NB4 (cell line): Measurements from ENCODE around the gene IRF5.

Experiments used
- DNase-seq: peaks from one replicate; pipeline ENCODE4 v3.0.0; 2010; ENCODE audit warnings: low read depth
- H3K4me3 ChIP-seq: one replicate; pipeline ENCODE4 v1.5.1; 2011; ENCODE audit warnings: mild to moderate bottlenecking, low read depth, low read length, moderate library complexity
- MYC ChIP-seq: IDR thresholded peaks from 2 replicates; pipeline ENCODE4 v1.6.1; 2011; ENCODE audit warnings: low read depth, low read length
- POLR2A ChIP-seq: IDR thresholded peaks from 2 replicates; pipeline ENCODE4 v1.6.1; 2011; ENCODE audit warnings: mild to moderate bottlenecking; ENCODE audit not compliant: insufficient read length; ENCODE audit errors: extremely low read depth
- TF ChIP-seq, protein P1 (sequence below): IDR thresholded peaks from 2 replicates; pipeline ENCODE4 v1.6.1; 2011; ENCODE audit warnings: low read depth, low read length
- TF ChIP-seq, protein P2 (sequence below): IDR thresholded peaks from one replicate; pipeline ENCODE4 v1.5.1; 2012; ENCODE audit warnings: low read depth, low read length

IRF5 gene

DNA sequence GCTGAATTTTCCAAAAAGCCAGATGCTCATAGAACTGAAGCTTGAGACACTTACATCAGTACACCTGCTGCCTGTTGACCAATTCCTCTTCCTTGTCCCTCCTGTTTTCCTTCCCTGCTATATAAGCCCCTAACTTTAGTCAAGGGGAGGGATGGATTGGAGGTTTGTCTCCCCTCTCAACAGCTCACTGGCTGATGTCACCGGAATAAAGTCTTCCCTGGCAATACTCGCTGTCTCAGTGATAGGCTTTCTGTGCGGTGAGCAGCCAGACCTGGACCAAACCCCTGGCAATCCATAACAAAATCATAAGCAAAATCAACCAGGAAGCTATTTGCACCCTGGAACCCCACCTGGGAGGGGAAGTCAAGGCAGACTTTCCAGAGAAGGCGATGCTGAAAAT, 929 bp upstream of the IRF5 start:
- DNase-seq, result no peak
- H3K4me3 ChIP-seq, result no peak overlapping the region
- no peak for TF ChIP-seq MYC
- TF ChIP-seq, protein P1, sequence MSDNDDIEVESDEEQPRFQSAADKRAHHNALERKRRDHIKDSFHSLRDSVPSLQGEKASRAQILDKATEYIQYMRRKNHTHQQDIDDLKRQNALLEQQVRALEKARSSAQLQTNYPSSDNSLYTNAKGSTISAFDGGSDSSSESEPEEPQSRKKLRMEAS, result no peak
- TF ChIP-seq POLR2A, result no peak
- TF ChIP-seq, protein P2, sequence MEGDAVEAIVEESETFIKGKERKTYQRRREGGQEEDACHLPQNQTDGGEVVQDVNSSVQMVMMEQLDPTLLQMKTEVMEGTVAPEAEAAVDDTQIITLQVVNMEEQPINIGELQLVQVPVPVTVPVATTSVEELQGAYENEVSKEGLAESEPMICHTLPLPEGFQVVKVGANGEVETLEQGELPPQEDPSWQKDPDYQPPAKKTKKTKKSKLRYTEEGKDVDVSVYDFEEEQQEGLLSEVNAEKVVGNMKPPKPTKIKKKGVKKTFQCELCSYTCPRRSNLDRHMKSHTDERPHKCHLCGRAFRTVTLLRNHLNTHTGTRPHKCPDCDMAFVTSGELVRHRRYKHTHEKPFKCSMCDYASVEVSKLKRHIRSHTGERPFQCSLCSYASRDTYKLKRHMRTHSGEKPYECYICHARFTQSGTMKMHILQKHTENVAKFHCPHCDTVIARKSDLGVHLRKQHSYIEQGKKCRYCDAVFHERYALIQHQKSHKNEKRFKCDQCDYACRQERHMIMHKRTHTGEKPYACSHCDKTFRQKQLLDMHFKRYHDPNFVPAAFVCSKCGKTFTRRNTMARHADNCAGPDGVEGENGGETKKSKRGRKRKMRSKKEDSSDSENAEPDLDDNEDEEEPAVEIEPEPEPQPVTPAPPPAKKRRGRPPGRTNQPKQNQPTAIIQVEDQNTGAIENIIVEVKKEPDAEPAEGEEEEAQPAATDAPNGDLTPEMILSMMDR, result no peak

DNA sequence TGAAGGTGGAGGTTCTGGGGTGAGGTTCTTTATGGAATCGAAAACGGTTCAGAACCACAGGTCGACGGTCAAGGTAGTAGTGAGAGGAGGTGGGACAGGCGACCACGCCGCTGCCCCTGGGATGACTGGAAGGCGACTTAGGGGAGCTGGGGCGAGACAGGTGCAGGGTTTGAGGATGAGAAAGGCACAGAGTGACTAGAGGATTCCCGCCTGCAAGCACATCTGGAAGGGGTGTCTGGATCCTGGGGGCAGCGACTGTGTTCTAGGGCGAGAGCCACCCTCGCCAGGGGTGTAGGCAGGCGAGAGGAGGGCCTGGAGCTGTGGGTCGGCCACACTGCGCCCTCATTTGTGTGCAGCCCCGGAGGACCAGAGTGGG, 468 bp upstream of the IRF5 start:
- no peak overlapping the region for H3K4me3 ChIP-seq
- TF ChIP-seq POLR2A, result no peak
- no peak for DNase-seq

DNA sequence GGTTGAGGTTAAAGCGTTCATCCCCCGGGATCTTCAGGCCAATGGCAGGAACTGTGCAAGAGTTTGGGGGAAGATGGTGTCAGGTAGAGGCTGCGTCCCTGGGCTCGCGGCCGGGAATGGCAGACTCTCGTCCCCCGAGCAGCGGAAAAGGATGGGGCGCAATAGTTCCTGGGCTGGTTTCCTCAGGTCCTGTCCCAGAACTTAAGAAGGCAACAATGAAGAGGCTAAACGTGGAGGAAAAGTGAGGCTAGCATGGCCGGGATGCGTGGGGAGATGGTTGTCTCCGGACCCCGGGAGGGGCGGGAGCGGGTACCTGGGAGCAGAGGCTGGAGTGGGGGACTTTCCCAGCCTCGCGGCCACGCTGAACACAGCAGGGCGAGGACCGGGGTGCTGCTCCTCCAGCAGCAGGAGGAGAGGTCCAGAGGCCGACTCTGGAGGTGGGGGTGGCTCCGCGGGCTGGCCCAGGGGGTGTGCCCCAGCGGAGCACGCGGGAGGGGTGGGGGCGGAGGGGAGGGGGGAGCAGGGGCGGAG, 882 bp downstream of the IRF5 start:
- TF ChIP-seq, protein P1, result no peak
- TF ChIP-seq, protein P2, result no peak
- TF ChIP-seq MYC (no peak), POLR2A (no peak)
- peak overlapping the region; percentile 16 for H3K4me3 ChIP-seq
- DNase-seq, result no peak

DNA sequence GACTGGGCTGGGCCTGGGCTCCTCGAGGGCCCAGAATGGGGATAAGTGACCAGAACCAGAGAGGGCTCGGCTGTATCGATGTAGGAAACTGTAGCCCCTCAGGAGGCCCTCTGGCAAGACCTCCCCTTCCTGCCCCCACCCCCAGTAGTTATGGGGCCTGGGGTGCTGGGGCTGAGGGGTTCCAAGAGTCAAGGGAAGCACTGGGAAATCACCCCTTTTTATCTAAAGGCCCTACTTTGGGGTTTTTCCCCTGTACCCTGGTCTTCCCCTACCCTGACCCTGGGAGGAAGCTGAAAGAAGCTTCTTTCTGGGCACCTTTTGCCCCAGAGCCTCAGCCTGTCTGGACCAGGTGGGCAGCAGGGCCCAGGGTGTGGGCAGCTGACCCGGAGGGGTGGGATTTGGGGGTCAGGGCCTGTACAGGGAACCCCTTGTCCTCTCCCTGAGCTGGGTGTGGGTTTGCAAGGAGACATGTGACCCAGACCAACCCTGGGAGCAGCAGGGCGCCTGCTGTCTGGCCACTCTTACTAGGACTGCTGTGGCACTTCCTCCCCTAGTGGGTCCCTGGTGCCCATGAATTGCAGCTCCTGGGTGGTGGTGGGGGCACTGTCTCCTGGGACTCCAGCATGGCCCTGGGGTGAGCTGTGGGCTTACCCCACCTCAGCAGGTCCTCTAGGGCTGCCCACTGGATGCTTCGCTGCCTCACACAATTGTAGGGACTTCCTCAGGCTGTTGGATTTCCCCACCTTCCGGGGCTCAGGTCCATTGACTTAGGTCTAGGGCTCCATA, 1.5 kb downstream of the IRF5 start:
- no peak overlapping the region for H3K4me3 ChIP-seq
- TF ChIP-seq POLR2A, result no peak
- TF ChIP-seq, protein P1, result no peak
- TF ChIP-seq, protein P2, result no peak
- TF ChIP-seq MYC, result no peak
- DNase-seq, result peak; percentile 55

DNA sequence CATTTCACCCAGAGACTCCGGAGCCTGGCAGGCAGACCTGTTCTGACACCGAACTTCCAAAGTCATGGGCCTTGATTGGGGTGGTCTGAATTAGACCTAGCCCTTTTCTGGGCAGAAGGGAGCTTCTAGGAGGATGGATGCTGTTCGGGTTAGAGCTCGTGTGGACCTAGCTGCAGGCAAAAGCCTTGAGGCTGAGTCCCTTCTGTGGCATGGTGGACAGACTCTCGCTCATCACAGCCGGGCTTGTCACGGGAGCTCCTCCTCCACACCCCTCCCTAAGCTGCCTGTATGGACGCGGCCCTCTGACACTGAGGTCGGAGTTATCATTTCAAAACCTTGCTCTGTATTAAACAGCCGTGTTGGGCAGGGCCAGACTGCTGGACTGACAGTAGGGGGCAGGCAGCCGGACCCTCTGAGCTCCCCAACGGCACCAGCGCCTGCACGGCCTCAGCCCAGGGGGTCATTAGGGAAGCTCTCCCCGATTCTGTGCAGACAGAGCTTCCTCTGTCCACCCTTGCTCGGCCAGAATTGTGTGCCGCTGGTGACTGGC, 2.2 kb downstream of the IRF5 start:
- TF ChIP-seq MYC (no peak), POLR2A (no peak)
- TF ChIP-seq, protein P2, result peak; percentile 35
- TF ChIP-seq, protein P1, result no peak
- H3K4me3 ChIP-seq, result peak overlapping the region; percentile 1

DNA sequence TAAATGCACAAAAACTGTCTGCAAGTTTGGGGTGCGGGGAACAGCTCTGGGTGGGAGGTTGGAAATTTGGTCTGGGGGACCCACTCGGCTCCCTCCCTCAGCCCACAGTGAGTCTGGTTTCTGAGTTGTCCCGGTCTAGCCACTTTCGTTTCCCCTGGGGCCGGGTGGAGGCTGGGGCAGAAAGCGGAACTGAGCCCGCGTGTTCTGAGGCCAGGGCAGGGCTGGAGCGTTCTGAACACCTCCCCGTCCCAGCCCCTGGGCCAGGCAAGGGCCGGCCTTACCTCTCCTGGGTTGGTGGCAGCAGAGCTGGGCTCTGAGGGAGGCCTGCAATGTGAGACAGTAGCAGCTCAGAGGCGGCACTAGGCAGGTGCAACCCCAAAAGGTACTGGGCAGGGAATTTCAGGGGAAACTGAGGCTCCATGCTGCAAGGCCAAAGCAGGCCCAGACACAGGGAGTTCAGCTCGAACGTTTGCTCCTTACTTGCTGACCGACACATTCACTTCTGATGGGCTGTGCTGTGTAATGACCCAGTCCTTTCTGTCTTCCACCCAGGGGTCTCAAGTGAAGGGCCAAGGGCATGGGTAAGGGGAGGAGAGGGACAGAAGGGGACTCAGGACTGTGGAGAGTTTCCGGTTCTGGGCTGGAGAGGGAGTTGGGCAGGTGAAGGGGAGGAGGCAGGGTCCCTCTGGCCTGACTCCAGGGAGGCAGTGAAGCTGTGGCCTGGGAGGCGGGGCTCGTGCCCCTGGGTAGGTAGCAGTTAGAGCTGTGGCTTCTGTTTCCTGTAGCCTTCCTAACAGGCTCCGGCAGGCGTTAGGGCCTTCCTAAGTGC, 3.0 kb downstream of the IRF5 start:
- peak overlapping the region; percentile 37 for H3K4me3 ChIP-seq
- TF ChIP-seq MYC (peak; percentile 91), POLR2A (peak; percentile 47)
- TF ChIP-seq, protein P2, result no peak
- TF ChIP-seq, protein P1, result peak; percentile 92
- peak; percentile 97 for DNase-seq

More for the DNA sequence above, 2.2 kb downstream of the IRF5 start:
- peak; percentile 76 for DNase-seq
